ENCODE data around the gene INPP5D. TPM values are rescaled to one million over a fixed set of nuclear protein-coding genes. Genes with fewer than 3 reads are reported as not detected.

The INPP5D gene
- total RNA-seq, 1 donor from 2014 or later, result 26.6 TPM

GRCh38 chr2:233168919-233169318 lies 108.8 kb downstream of the INPP5D start:
- no peak for DNase-seq (ENCODE audit: low read depth)

GRCh38 chr2:233171344-233171743 lies 111.2 kb downstream of the INPP5D start:
- no peak for TF ChIP-seq CTCF (IDR thresholded peaks at IDR 0.05; ENCODE audit: insufficient read depth, low read length, severe bottlenecking)
- DNase-seq (ENCODE audit: low read depth) (no peak), FAIRE-seq (no peak)
- peaks cover 21% of the 10 kb centered on the region for H3K36me3 ChIP-seq (ENCODE audit: control insufficient read depth, insufficient read depth, low read length)
- H3K27me3 ChIP-seq (ENCODE audit: control insufficient read depth, insufficient read depth, low read length), result no peaks in the 10 kb centered on the region
- H3K4me3 ChIP-seq (ENCODE audit: low read depth, low read length), result no peak overlapping the region

More at GRCh38 chr2:233168919-233169318, 108.8 kb downstream of the INPP5D start:
- H3K27me3 ChIP-seq (ENCODE audit: control insufficient read depth, insufficient read depth, low read length), result no peaks in the 10 kb centered on the region
- H3K36me3 ChIP-seq (ENCODE audit: control insufficient read depth, insufficient read depth, low read length), result peaks cover 26% of the 10 kb centered on the region
- no peak overlapping the region for H3K4me3 ChIP-seq (ENCODE audit: low read depth, low read length)
- no peak for TF ChIP-seq CTCF (IDR thresholded peaks at IDR 0.05; ENCODE audit: insufficient read depth, low read length, severe bottlenecking)
- FAIRE-seq, result no peak

GRCh38 chr2:233173115-233173514 lies 113.0 kb downstream of the INPP5D start:
- DNase-seq (ENCODE audit: low read depth) (peak; percentile 68), FAIRE-seq (no peak)
- Histone ChIP-seq H3K27me3 (ENCODE audit: control insufficient read depth, insufficient read depth, low read length) (no peaks in the 10 kb centered on the region), H3K4me3 (ENCODE audit: low read depth, low read length) (no peak overlapping the region), H3K36me3 (ENCODE audit: control insufficient read depth, insufficient read depth, low read length) (peaks cover 19% of the 10 kb centered on the region)
- TF ChIP-seq CTCF (IDR thresholded peaks at IDR 0.05; ENCODE audit: insufficient read depth, low read length, severe bottlenecking), result no peak

GRCh38 chr2:233174137-233174536 lies 114.0 kb downstream of the INPP5D start:
- FAIRE-seq, result no peak
- H3K4me3 ChIP-seq (ENCODE audit: low read depth, low read length), result no peak overlapping the region
- no peak for TF ChIP-seq CTCF (IDR thresholded peaks at IDR 0.05; ENCODE audit: insufficient read depth, low read length, severe bottlenecking)

GRCh38 chr2:233178994-233179847 lies 119.1 kb downstream of the INPP5D start:
- TF ChIP-seq CTCF (IDR thresholded peaks at IDR 0.05; ENCODE audit: insufficient read depth, low read length, severe bottlenecking), result no peak
- Histone ChIP-seq H3K36me3 (ENCODE audit: control insufficient read depth, insufficient read depth, low read length) (peaks cover 12% of the 10 kb centered on the region), H3K4me3 (ENCODE audit: low read depth, low read length) (no peak overlapping the region), H3K27me3 (ENCODE audit: control insufficient read depth, insufficient read depth, low read length) (no peaks in the 10 kb centered on the region)
- FAIRE-seq (peak; percentile 92), DNase-seq (ENCODE audit: low read depth) (no peak)

More at GRCh38 chr2:233174137-233174536, 114.0 kb downstream of the INPP5D start:
- no peak for DNase-seq (ENCODE audit: low read depth)
- Histone ChIP-seq H3K36me3 (ENCODE audit: control insufficient read depth, insufficient read depth, low read length) (peaks cover 17% of the 10 kb centered on the region), H3K27me3 (ENCODE audit: control insufficient read depth, insufficient read depth, low read length) (no peaks in the 10 kb centered on the region)

Measured in bronchial epithelial cell (primary cell).